NOMO-1 (cell line): ENCODE data around the gene GALNT7.

Source experiments
- DNase-seq, 2 experiments: peaks; one replicate each; lab custom pipeline; 2025; ENCODE audit not compliant: unreplicated experiment in 2 of 2; lab: John Stamatoyannopoulos, UW

The GALNT7 gene

GRCh38 chr4:173230062-173230461 is 61.5 kb downstream of the GALNT7 start:
- peak; percentile 15 to 74 for DNase-seq

GRCh38 chr4:173231916-173232315 is 63.3 kb downstream of the GALNT7 start:
- DNase-seq: peak; percentile 14 to 42

- DNase-seq: no peak
Measured at GRCh38 chr4:173233857-173234256, 65.2 kb downstream of the GALNT7 start.

DNA sequence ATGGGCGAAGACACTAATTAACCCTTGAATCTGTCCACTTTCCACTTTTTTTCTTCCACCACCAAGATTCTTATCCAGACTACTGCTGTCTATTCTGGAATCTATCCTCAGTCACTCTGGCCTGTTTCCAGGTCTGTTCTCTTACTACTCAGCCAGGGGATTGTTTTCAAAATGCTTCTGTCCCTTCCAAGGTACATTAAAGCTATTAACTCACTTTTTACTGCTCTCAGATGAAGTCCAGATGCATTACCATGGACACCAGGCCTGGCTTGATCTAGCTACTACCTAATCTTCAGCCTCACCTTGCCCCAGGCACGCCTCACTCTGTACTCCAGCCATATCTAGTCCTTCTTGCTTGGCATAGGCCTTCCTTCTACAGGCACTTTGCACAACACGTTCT is 66.4 kb downstream of the GALNT7 start:
- no peak for DNase-seq

GRCh38 chr4:173236301-173236700 is 67.7 kb downstream of the GALNT7 start:
- no peak for DNase-seq

DNA sequence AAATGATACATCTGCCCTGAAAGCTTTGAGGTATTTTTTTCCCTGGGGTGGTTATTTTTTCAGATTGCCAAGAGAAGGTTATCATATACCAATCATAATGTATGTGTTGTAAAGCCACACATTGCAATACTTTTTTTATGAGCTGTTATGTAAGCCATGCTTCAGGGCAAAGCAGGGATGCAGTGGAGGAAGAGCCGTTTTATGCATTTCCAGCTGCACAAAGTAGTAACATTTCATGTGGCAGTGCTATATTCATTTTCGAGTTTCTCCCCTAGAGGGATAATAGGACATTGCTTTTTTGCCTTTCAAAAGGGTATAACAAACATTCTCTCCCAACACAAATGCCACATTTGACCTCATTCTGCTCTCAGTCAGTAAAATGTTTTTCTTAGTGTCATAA is 68.5 kb downstream of the GALNT7 start:
- DNase-seq: peak in 1 of 2 experiments; percentile 1

- DNase-seq: no peak
Measured at GRCh38 chr4:173237762-173238161, 69.2 kb downstream of the GALNT7 start.

- DNase-seq: no peak
Measured at GRCh38 chr4:173240696-173241095, 72.1 kb downstream of the GALNT7 start.

DNA sequence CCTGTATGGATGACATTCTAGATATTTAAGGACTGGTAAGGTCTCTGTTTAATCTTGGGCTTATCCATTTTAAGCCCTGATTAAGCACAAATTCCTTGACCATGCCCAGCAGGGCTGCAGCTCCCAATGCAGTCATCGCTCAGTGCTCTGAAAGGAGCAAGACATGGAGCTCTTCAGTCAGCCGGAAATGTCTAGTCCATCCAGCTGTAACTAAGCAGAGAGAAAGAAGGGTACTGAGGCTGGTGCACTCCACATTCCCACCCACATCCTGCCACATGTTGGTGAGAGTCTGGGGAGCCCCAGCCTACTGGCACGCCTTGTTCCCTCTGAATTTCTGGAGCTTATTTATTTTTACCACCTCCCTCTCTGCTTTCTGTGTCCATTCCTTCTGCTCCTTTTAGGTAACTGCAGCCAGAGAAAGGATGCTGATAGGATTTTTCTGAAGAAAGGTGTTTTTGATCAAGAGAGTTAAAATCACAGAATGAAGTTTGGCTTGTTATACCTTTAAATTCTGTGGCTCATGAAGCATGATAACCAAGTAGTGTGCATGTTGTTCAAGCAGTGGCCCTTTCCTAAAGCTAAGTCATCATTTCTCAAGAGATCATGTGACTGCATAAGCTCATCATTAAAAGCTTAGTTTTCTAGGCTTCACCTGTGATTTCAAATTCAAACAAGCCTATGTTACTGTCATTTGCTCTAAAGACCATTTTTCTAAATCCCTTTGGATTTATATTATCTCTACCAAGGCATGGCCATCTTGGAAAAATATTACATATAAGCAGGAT is 74.0 kb downstream of the GALNT7 start:
- DNase-seq: no peak

DNA sequence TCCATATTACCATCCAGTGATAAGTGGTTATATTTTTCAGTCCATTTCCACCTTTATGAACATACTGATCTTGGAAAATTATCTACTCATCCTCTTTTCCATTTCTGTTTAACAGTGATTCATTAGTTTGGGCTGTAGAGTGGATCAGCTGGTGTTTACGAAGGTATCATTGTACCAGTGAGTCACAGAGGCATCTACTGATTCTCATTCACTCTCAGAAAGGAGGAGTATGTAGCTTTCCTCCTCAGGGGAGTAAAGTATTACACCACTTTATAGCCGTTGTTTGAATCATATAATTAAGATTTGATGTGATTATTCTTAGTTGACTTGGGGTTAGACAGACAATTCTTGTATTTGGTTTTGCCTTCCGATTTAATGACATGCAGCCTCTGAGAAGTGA is 74.7 kb downstream of the GALNT7 start:
- DNase-seq: no peak

DNA sequence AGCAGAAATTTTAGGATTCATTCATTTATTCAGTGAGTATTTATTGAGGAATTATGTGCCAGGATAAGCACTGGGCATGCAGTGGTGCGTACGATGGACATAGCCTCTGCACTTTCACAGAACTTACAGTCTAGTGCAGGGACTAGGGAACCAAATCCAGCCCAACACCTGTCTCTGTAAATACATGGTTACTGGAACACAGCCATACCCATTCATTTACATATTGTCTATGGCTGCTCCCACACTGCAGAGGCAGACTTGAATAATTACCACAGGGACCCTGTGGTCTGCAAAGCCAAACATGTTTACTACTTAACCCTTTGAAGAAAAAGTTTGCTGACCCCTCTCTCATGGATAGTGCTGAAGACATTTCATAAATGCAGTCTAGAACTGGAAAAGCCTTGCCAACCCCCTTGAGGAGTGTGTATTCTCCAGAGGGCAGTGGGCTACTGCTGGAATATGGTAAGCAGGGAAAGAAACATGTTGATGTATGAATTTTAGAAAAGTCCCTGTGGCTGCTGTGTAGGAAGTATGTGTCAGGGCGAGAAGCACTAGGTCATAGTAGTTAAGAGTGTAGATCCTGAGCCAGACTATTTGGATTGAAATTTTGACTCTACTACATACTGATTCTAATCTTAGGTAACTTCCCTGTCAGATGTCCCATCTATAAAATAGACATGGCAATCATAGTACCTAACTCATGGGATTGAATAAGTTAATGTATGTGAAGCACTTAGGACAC is 75.5 kb downstream of the GALNT7 start:
- DNase-seq: no peak

DNA sequence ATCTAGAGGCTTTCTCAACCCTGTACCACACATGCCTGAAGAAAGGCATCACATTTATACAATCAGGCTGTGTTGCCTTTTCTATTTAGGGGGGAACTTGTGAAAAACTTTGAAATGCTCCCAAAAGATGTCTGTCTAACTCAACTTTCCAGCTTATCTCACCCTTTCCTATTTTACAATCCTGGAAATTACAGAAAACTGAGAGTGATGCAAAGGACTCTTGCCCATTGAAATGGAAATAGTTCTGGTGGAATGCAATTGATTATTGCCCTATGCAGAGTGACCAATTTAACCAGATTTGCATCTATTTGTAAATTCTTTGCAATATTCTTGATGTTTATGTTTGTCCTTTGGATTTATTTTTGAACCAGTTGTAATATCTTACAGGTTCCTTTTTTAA is 77.3 kb downstream of the GALNT7 start:
- no peak for DNase-seq

GRCh38 chr4:173246719-173247118 is 78.1 kb downstream of the GALNT7 start:
- no peak for DNase-seq

DNA sequence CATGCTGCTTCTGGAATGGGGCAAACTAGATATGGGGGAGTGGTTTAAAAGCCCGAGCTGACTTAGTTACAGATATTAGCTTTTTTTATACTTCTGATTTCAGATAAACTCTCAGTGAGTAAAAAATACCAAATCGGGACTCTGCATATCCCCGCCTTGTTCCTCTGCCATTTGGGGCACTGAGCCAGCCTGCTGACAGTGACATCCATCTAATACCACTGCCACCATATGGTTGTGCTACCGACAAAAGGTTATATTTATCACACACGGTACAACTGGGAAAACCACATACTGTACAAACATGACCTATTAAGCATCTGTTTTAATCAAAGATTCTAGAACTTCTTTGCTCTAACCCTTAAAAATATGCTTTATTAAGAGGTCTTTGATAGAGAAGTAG is 78.7 kb downstream of the GALNT7 start:
- DNase-seq: no peak

GRCh38 chr4:173248690-173249089 is 80.1 kb downstream of the GALNT7 start:
- no peak for DNase-seq

DNA sequence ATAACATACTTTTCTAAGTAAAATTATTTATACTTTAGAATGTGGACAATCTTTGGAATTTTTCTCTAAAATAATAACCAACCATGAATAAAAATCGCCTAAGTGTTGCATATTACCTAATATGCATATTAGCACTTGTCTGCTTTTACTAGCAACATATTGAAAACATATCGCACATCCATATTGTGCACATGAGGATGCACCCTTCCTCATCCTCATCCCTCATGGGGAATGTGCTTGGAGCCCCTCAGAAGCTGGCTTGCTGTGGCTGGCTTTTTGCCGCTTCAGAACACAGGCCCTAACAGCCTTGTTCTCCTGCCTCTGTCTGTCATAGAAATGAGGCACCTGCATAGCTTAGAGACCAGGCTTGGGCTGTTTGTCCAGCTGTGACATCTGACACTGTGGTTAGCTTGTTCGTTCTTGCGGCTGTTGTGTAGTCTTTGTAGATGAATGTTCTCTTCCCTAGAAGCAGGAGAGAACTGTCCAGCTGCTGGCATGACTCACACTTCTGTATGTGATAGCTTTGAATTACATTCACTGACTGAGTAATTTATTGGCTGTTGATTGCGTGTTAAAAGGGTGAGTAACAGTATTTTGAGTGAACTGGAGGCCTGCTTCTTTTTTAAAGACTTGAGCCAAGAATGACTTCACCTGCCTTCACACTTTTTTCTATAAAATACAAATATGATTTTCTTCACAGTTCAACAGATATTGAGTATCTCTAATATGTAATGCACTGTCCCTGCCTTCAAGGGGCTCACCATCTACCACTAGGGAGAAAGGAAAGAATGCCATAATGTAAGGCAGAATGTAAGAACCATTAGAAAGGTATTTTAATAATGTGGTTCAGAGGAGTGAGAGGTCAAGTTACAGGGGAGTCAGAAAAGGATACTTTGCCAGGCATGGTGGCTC is 83.7 kb downstream of the GALNT7 start:
- DNase-seq: peak; percentile 66 to 97

- DNase-seq: no peak
Measured at GRCh38 chr4:173253561-173253960, 85.0 kb downstream of the GALNT7 start.

- no peak for DNase-seq
Measured at GRCh38 chr4:173254646-173255045, 86.0 kb downstream of the GALNT7 start.

- no peak for DNase-seq
Measured at GRCh38 chr4:173256825-173257224, 88.2 kb downstream of the GALNT7 start.

DNA sequence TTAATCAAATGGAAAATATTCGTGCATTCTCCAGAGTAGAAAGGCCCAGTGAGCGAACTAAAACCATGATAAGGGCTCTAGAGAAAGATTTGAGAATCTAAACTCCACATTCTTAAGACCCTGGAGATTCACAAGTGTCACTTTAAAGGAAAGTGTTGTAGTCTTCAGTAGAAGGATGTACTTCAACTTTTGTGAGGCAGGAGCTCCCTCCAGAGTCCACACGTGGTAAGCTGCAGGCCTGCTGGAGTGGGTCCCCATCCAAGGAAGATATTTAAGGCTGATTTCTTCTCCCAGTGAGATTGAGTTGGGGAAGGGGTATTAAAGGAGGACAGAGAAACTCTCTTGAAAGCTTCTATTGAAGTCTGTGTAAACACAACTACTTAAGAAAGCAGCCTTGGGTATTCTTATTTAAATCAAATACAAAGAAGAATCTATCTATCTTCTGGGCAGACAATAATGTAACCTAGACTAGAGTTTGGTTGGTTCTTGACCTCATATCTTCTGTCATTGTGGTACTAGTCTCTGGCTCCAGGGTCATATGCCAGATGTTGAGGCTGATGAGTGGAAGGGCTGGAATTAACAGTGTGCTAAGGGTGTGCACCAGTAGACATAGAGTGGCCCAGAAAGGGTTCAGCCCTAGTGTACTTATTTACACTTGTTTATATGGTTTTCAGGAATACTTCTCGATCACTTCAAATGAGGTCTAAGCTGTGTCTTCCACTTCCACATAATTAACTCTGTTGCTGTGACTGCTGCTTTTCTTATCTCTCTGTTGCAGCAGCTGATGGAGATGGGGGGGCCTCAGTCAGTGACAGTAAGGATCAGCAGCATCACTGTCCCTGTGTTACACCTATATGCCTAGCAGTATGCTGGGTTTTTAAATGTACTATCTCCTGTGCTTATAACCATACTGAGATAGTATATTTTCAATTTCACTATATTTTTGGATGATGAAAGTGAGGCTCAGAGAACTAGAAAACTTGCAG is 89.4 kb downstream of the GALNT7 start:
- peak; percentile 20 to 52 for DNase-seq
